ENCODE results near the gene TRPM7. TPM values are rescaled to one million over a fixed set of nuclear protein-coding genes. Genes with fewer than 3 reads are reported as not detected.

Gene TRPM7
- total RNA-seq, 1 experiment from 2014 or later = 35.1 TPM

GRCh38 chr15:50556642-50557371 is 129.8 kb downstream of the TRPM7 start:
- Histone ChIP-seq H3K23me2 (ENCODE audit: insufficient read length, low read depth, low read length, poor library complexity, severe bottlenecking) (no peaks in the 10 kb centered on the region), H2AFZ (ENCODE audit: low read length) (no peak overlapping the region), H2BK12ac (ENCODE audit: insufficient read length, low read depth, low read length) (no peak overlapping the region), H3K79me2 (ENCODE audit: insufficient read depth, low read length) (no peaks in the 10 kb centered on the region), H4K8ac (replicated peaks; ENCODE audit: insufficient read length, low read depth, low read length) (no peak overlapping the region), H2BK120ac (ENCODE audit: low read depth, low read length, poor library complexity, severe bottlenecking) (no peak overlapping the region), H4K91ac (ENCODE audit: insufficient read length, low read depth, low read length) (no peak overlapping the region), H3K9ac (ENCODE audit: extremely low read depth, insufficient read length, low read length) (no peak overlapping the region), H2BK15ac (ENCODE audit: low read depth, low read length) (no peak overlapping the region), H2BK5ac (ENCODE audit: insufficient read length, low read length) (no peak overlapping the region), H2BK20ac (ENCODE audit: low read depth, low read length, poor library complexity, severe bottlenecking) (no peak overlapping the region), H3K4me1 (ENCODE audit: insufficient read depth, low read length) (no peaks in the 10 kb centered on the region), H3K14ac (ENCODE audit: insufficient read depth, low read length) (no peak overlapping the region), H3K27ac (ENCODE audit: insufficient read length, low read depth, low read length) (no peak overlapping the region), H3K4ac (ENCODE audit: low read depth, low read length) (no peak overlapping the region), H3K18ac (ENCODE audit: insufficient read length, low read depth, low read length) (no peak overlapping the region), H3T11ph (ENCODE audit: low read length) (no peak overlapping the region), H3K4me2 (ENCODE audit: insufficient read depth, insufficient read length, low read length) (no peak overlapping the region), H2AK5ac (ENCODE audit: insufficient read length, low read length) (no peak overlapping the region), H4K5ac (ENCODE audit: insufficient read length, low read depth, low read length) (no peak overlapping the region), H3K9me3 (ENCODE audit: control insufficient read depth, low read depth, low read length) (no peaks in the 10 kb centered on the region), H3K23ac (ENCODE audit: insufficient read length, low read depth, low read length) (no peak overlapping the region), H4K20me1 (ENCODE audit: control insufficient read depth, insufficient read depth, insufficient read length) (no peaks in the 10 kb centered on the region), H3K27me3 (ENCODE audit: insufficient read depth, low read length) (no peaks in the 10 kb centered on the region), H3K56ac (ENCODE audit: insufficient read length, low read depth, low read length) (no peak overlapping the region), H3K79me1 (ENCODE audit: insufficient read depth, low read depth, low read length, poor library complexity, severe bottlenecking) (no peaks in the 10 kb centered on the region)
- 0 out of 4 replicates have a peak, but pooled peaks cover 0 to under 1% of the 10 kb centered on the region in 2 experiments for H3K4me1 Mint-ChIP-seq
- H3K27ac Mint-ChIP-seq = no peak overlapping the region
- H3K27me3 Mint-ChIP-seq (ENCODE audit: low read depth) = no peaks in the 10 kb centered on the region; the same call in 1 of the 2 replicates
- H3K4me3 Mint-ChIP-seq = no peak overlapping the region
- no peak for DNase-seq
- TF ChIP-seq, protein P1, sequence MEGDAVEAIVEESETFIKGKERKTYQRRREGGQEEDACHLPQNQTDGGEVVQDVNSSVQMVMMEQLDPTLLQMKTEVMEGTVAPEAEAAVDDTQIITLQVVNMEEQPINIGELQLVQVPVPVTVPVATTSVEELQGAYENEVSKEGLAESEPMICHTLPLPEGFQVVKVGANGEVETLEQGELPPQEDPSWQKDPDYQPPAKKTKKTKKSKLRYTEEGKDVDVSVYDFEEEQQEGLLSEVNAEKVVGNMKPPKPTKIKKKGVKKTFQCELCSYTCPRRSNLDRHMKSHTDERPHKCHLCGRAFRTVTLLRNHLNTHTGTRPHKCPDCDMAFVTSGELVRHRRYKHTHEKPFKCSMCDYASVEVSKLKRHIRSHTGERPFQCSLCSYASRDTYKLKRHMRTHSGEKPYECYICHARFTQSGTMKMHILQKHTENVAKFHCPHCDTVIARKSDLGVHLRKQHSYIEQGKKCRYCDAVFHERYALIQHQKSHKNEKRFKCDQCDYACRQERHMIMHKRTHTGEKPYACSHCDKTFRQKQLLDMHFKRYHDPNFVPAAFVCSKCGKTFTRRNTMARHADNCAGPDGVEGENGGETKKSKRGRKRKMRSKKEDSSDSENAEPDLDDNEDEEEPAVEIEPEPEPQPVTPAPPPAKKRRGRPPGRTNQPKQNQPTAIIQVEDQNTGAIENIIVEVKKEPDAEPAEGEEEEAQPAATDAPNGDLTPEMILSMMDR (conservative IDR thresholded peaks at IDR 0.05) = no peak
- peaks cover 2 to 16% (median 10%) of the 10 kb centered on the region in 3 experiments; a peak in 5 of 7 replicates for H3K36me3 Mint-ChIP-seq (ENCODE audit: insufficient read depth in 1 of 3, low read depth in 3 of 3)
- WGBS (ENCODE audit: extremely low coverage, insufficient read length, low lambda C conversion rate) = no CpG with 5 or more reads among the region's 2 CpGs
- no peaks in the 10 kb centered on the region; a peak in 1 of 5 replicates for H3K9me3 Mint-ChIP-seq
